ENCODE data around the gene IGSF23. TPM values are rescaled to one million over a fixed set of nuclear protein-coding genes. Genes with fewer than 3 reads are reported as not detected.

The IGSF23 gene
- total and polyA plus RNA-seq, 2 of the 13 experiments (the other 11 are each of a cell fraction or from before 2014, with no cell fraction given): 2.3 to 8.8 TPM

GRCh38 chr19:44613295-44614178, at the start of gene IGSF23 (continued):
- no peak for TF ChIP-seq DZIP1 (CRISPR knock-in tag; IDR thresholded peaks at IDR 0.05)
- TF ChIP-seq DBP (CRISPR knock-in tag; IDR thresholded peaks at IDR 0.05; ENCODE audit: not compliant biosample characterization): no peak
- no peak for TF ChIP-seq MNT (IDR thresholded peaks at IDR 0.05)
- no peak for TF ChIP-seq PRDM15 (CRISPR knock-in tag; IDR thresholded peaks at IDR 0.05)
- no peak for TF ChIP-seq PRDM10 (CRISPR knock-in tag; IDR thresholded peaks at IDR 0.05; ENCODE audit: low read depth)
- TF ChIP-seq ZBTB8A (CRISPR knock-in tag; IDR thresholded peaks at IDR 0.05; ENCODE audit: borderline replicate concordance, low read depth): no peak
- no peak for TF ChIP-seq ZNF780A (CRISPR knock-in tag; IDR thresholded peaks at IDR 0.05)
